Gastrocnemius medialis (tissue), 4 donors: ENCODE results near the gene EXO1.

ENCODE experiments used
- CTCF ChIP-seq, 5 experiments: fragments of 450-650 bp in 3 of 5; fragments of 200-600 bp in 2 of 5; sonication (generic) in 2 of 5; IDR thresholded peaks in 4 of 5; conservative IDR thresholded peaks in 1 of 5; 1 replicate in 4 of 5; 2 replicates in 1 of 5; pipeline ENCODE4 v1.5.1; 2016 to 2019; ENCODE audit warnings: antibody characterized with exemption in 5 of 5, mild to moderate bottlenecking in 3 of 5, moderate library complexity in 3 of 5
- POLR2A ChIP-seq, 2 donors: fragments of 450-650 bp; IDR thresholded peaks; one replicate each; pipeline ENCODE4 v1.6.1; 2017; ENCODE audit warnings: antibody characterized with exemption in 2 of 2, mild to moderate bottlenecking in 2 of 2, moderate library complexity in 2 of 2

- TF ChIP-seq POLR2A (IDR thresholded peaks at IDR 0.05) (no peak), CTCF (IDR thresholded peaks at IDR 0.05 in 4 of 5, conservative IDR thresholded peaks at IDR 0.05 in 1 of 5) (no peak)
Measured at GRCh38 chr1:241844593-241844992, 3.4 kb upstream of the EXO1 start.
